Upper lobe of left lung (tissue), 4 donors: ENCODE measurements around the gene PRKN.

Source experiments
- EP300 ChIP-seq, 4 donors: sonication (generic); formaldehyde crosslinking; IDR thresholded peaks; one replicate each; pipeline ENCODE4 v1.5.1; 2017; ENCODE audit warnings: antibody characterized with exemption in 4 of 4, control low read depth in 2 of 4
- POLR2A ChIP-seq, 4 donors: fragments of 450-650 bp; IDR thresholded peaks; one replicate each; pipeline ENCODE4 v1.5.1; 2016 to 2017; ENCODE audit warnings: antibody characterized with exemption in 4 of 4, mild to moderate bottlenecking in 2 of 4
- POLR2AphosphoS5 ChIP-seq, 2 donors: sonication (generic); formaldehyde crosslinking; IDR thresholded peaks; one replicate each; pipeline ENCODE4 v1.5.1; 2017; ENCODE audit warnings: antibody characterized with exemption in 2 of 2
- TF ChIP-seq, protein P1 (sequence below), 6 experiments: fragments of 450-650 bp in 4 of 6; fragments of 200-600 bp in 2 of 6; sonication (generic) in 2 of 6; IDR thresholded peaks; one replicate each; pipeline ENCODE4 v1.5.1; 2016 to 2019; ENCODE audit warnings: antibody characterized with exemption in 6 of 6

GRCh38 chr6:161413355-161413771 lies 1314.2 kb downstream of the PRKN start:
- TF ChIP-seq, protein P1, sequence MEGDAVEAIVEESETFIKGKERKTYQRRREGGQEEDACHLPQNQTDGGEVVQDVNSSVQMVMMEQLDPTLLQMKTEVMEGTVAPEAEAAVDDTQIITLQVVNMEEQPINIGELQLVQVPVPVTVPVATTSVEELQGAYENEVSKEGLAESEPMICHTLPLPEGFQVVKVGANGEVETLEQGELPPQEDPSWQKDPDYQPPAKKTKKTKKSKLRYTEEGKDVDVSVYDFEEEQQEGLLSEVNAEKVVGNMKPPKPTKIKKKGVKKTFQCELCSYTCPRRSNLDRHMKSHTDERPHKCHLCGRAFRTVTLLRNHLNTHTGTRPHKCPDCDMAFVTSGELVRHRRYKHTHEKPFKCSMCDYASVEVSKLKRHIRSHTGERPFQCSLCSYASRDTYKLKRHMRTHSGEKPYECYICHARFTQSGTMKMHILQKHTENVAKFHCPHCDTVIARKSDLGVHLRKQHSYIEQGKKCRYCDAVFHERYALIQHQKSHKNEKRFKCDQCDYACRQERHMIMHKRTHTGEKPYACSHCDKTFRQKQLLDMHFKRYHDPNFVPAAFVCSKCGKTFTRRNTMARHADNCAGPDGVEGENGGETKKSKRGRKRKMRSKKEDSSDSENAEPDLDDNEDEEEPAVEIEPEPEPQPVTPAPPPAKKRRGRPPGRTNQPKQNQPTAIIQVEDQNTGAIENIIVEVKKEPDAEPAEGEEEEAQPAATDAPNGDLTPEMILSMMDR (IDR thresholded peaks at IDR 0.05): no peak
- TF ChIP-seq POLR2A (IDR thresholded peaks at IDR 0.05) (no peak), POLR2AphosphoS5 (IDR thresholded peaks at IDR 0.05) (no peak), EP300 (IDR thresholded peaks at IDR 0.05) (no peak)
